ENCODE data around the gene PHKG2. TPM values are rescaled to one million over a fixed set of nuclear protein-coding genes. Genes with fewer than 3 reads are reported as not detected.

PHKG2 gene
- total and polyA plus RNA-seq, 8 donors: 24.5 to 35.8 (median 29.3) TPM

DNA sequence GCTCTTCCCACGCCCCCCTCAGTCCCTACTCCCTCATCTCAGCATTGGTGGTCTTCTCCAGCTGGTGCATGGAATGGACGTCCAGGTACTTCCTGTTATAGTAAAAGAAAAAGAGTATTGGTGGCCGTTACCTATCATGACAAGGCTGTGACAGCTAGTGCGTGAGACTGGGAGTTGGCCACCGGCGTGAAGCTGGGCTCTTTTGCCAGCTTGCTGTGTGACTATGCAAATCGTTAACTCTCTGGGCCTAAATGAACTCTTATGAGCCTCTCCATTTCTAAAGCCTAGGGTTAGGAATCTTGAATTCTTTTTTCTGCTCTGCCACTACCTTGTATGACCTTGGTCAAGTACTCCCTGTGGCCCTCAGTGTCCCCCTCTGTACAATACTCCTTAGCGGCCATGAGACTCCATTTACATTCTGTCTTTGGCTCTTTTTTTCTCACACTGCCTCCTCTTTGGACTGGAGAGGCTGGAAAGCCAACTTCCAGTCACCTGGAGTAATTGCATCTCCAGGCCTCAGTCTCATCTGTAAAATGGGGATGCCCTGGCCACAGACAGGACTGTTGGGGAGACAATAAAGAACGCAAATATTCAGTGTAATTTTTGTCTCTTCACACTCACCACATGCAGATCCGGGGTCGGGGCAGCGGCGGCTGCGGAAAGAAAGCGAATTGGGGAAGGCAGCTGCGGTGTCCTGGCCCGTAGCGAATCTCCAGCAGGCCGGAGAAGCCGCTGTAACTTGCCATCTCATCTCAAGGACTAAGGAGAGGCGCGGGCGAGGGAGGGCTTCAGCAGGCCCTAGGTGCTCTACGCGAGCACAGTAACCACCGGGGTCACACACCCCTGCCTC is 12.6 kb downstream of the PHKG2 start:
- H3K4me3 ChIP-seq: peak overlapping the region; percentile 91 to 96
- H3K36me3 ChIP-seq: peaks cover 0 to 65% of the 10 kb centered on the region in 2 donors
- TF ChIP-seq, protein P1, sequence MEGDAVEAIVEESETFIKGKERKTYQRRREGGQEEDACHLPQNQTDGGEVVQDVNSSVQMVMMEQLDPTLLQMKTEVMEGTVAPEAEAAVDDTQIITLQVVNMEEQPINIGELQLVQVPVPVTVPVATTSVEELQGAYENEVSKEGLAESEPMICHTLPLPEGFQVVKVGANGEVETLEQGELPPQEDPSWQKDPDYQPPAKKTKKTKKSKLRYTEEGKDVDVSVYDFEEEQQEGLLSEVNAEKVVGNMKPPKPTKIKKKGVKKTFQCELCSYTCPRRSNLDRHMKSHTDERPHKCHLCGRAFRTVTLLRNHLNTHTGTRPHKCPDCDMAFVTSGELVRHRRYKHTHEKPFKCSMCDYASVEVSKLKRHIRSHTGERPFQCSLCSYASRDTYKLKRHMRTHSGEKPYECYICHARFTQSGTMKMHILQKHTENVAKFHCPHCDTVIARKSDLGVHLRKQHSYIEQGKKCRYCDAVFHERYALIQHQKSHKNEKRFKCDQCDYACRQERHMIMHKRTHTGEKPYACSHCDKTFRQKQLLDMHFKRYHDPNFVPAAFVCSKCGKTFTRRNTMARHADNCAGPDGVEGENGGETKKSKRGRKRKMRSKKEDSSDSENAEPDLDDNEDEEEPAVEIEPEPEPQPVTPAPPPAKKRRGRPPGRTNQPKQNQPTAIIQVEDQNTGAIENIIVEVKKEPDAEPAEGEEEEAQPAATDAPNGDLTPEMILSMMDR (IDR thresholded peaks at IDR 0.05): no peak
- intact Hi-C loops (cut with DNase I): no loop called here
- DNase-seq: no peak
- H3K27ac ChIP-seq: peak overlapping the region in 1 of 2 donors; percentile 91
- no peak for ATAC-seq
- peaks cover 21 to 53% of the 10 kb centered on the region in 2 donors for H3K4me1 ChIP-seq
- H3K9me3 ChIP-seq: no peaks in the 10 kb centered on the region
- H3K27me3 ChIP-seq: no peaks in the 10 kb centered on the region

DNA sequence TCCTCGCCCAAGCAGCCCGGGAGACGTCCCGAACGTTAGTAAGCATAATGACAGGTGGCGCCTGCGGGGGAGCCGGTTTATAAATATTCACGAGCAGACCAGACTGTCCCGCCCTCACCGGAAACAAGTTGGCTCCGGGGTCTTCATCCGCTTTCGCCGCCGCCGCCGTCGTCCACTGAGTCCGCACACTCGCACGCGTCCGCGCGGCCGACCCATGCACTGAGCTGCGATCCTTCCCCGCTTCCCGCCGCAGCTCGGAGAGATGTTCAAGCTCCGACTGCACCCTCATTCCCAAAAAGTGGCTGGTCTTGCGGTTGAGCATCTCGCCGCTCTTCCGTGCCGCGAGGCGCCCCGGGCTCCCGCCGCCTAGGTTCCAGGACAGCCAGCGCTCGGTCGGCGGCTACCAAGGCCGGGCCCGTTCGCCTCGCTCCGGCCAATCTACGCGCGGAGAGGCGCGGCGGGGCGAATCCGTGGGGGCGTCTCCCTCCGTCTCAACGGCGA is 13.3 kb downstream of the PHKG2 start:
- H3K27ac ChIP-seq: peak overlapping the region in 1 of 2 donors; percentile 91
- TF ChIP-seq, protein P1 (IDR thresholded peaks at IDR 0.05): no peak
- DNase-seq (peak in 1 of 4 donors; percentile 84), ATAC-seq (peak; percentile 47)
- no peaks in the 10 kb centered on the region for H3K9me3 ChIP-seq
- intact Hi-C loops (cut with DNase I): no loop called here
- H3K4me1 ChIP-seq: peaks cover 21 to 53% of the 10 kb centered on the region in 2 donors
- peaks cover 0 to 65% of the 10 kb centered on the region in 2 donors for H3K36me3 ChIP-seq
- no peaks in the 10 kb centered on the region for H3K27me3 ChIP-seq
- peak overlapping the region; percentile 91 to 96 for H3K4me3 ChIP-seq

DNA sequence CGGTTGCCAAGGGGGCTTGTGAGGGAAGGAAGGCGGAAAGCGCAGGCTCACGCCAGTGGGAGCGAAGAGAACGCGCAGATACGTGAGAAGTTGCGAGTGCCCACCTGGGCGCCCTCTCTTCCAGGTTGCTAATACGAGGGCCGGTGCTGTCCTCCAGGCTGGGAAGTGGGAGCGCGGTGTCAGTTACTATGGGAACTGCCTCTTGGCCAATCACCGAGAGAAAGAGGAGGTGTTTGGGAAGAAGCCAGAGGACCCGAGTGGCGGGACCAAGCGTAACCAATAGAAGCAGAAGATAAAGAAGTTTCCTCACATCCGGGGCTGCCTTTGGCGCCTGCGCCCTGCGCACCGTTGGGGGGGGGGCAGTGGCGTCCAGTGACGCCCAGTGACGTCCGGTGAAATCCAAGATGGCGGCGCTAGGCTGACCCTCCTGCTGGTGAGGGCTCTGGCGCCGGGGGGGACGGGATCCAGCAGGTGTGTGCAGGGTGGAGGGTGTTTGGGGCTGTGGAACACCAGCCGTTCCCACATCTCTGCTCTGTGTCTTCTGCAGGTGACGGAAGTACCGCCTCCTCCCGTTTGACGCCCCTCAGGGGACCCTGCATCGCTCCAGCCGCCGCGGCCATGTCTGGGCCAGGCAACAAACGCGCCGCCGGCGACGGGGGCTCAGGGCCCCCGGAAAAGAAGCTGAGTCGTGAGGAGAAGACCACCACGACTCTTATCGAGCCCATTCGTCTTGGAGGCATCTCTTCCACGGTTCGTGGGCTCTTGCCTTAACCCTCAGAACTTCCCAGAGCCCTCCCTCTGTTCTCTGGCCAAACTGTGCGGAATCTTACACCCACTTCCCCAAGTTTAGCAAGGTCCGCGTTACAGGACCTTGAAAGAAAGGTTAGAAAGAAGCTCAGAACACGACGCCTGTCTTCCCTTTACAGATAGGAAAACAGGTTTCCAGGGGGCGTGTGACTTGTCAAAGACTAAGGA is 14.0 kb downstream of the PHKG2 start, which contains the start of the genes CFAP119 and RNF40:
Gene CFAP119, minus strand, starts transcription at position 135 of the 975 bp plus-strand sequence. CDS start 314 bp downstream, outside the sequence.
Gene RNF40, plus strand, starts transcription at position 395 of the 975 bp plus-strand sequence. Its CDS starts 224 bp downstream, at position 619.
- Histone ChIP-seq H3K4me1 (peaks cover 21 to 53% of the 10 kb centered on the region in 2 donors), H3K9me3 (no peaks in the 10 kb centered on the region), H3K27ac (peak within 1 kb of the TSS; percentile 80 to 91), H3K4me3 (peak within 1 kb of the TSS; percentile 91 to 96), H3K27me3 (no peaks in the 10 kb centered on the region), H3K36me3 (peaks cover 0 to 65% of the 10 kb centered on the region in 2 donors)
- intact Hi-C loops (cut with DNase I): no loop called here
- ATAC-seq (peak; percentile 96), DNase-seq (peak; percentile 95 to 99 (median 97))
- TF ChIP-seq, protein P1 (IDR thresholded peaks at IDR 0.05): no peak

DNA sequence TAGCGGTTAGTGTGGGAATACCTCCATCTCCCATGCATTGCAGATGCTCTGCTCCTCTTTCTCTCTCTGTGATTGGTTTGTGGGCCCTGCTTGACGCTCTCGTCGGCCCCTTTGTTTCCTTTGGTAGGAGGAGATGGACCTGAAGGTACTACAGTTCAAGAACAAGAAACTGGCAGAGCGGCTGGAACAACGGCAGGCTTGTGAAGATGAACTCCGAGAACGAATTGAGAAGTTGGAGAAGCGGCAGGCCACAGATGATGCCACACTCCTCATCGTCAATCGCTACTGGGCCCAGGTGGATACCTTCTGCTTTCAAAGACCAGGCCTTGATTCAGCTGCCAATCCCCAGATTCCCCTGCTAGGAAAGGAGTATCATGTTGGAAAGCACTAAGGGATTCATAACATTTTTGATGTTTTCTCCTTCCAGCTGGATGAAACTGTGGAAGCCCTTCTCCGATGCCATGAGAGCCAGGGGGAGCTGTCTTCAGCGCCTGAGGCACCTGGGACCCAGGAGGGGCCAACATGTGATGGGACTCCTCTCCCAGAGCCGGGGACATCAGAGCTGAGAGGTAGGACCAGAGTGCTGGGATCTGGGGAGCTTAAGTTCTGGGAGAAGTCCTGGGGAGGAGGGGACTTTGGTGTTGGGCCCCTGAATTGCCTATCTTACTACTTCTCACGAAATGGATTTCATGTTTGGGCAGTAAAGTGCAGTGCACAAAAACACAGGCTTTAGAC is 14.9 kb downstream of the PHKG2 start:
- Histone ChIP-seq H3K4me1 (peaks cover 21 to 53% of the 10 kb centered on the region in 2 donors), H3K4me3 (peak overlapping the region; percentile 91 to 96), H3K9me3 (no peaks in the 10 kb centered on the region), H3K36me3 (peaks cover 0 to 65% of the 10 kb centered on the region in 2 donors), H3K27ac (peak overlapping the region in 1 of 2 donors; percentile 91), H3K27me3 (no peaks in the 10 kb centered on the region)
- intact Hi-C loops (cut with DNase I): no loop called here
- TF ChIP-seq, protein P1 (IDR thresholded peaks at IDR 0.05): no peak
- peak in 1 of 4 donors; percentile 28 for DNase-seq
- no peak for ATAC-seq
